HUES48 (cell line): Measurements from ENCODE around the gene PREP.

ENCODE experiments used
- H3K27ac ChIP-seq: one replicate; pipeline ENCODE4 v1.7.0; 2013; ENCODE audit warnings: low read depth, low read length, inconsistent platforms
- H3K27me3 ChIP-seq: 2 replicates; pipeline ENCODE4 v1.6.1; 2013; ENCODE audit warnings: mild to moderate bottlenecking, low read length; ENCODE audit not compliant: control insufficient read depth, insufficient read depth
- H3K36me3 ChIP-seq: 2 replicates; pipeline ENCODE4 v1.6.1; 2013; ENCODE audit warnings: low read length; ENCODE audit not compliant: control insufficient read depth, insufficient read depth
- H3K4me1 ChIP-seq: 2 replicates; pipeline ENCODE4 v1.6.1; 2013; ENCODE audit warnings: mild to moderate bottlenecking, low read length; ENCODE audit not compliant: control insufficient read depth, insufficient read depth
- H3K4me3 ChIP-seq: 2 replicates; pipeline ENCODE4 v1.5.1; 2013; ENCODE audit warnings: mild to moderate bottlenecking, low read depth, low read length
- H3K9ac ChIP-seq: 2 replicates; pipeline ENCODE4 v1.6.1; 2013; ENCODE audit warnings: mild to moderate bottlenecking, low read depth, low read length, moderate library complexity
- H3K9me3 ChIP-seq: 2 replicates; pipeline ENCODE4 v1.6.1; 2013; ENCODE audit warnings: low read length; ENCODE audit not compliant: control insufficient read depth, insufficient read depth

Gene PREP

GRCh38 chr6:105270511-105270910, 132.4 kb downstream of the PREP start:
- Histone ChIP-seq H3K36me3 (peaks cover 3% of the 10 kb centered on the region; the same call in 1 of the 2 replicates), H3K9me3 (no peaks in the 10 kb centered on the region), H3K4me3 (no peak overlapping the region), H3K27me3 (no peaks in the 10 kb centered on the region), H3K9ac (no peak overlapping the region), H3K27ac (no peak overlapping the region), H3K4me1 (peaks cover 12% of the 10 kb centered on the region)

DNA sequence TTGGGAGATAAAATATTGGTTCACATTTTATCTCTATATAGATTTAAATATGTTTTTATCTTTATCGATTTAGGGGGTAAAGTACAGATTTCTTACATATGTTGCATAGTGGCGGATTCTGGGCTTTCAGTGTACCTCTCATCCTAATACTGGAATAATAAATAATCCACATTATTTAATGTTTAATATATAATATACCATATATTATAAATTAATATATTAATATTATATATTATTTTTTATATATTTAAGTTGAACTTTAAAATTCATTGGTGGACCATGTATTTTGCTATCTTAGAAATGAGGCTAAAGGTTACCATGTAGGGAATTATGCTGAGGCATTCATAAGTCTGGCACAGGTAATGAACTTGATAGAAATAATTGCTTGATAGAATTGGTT, 133.5 kb downstream of the PREP start:
- Histone ChIP-seq H3K4me3 (no peak overlapping the region), H3K9me3 (no peaks in the 10 kb centered on the region), H3K4me1 (peaks cover 12% of the 10 kb centered on the region), H3K27ac (no peak overlapping the region), H3K27me3 (no peaks in the 10 kb centered on the region), H3K36me3 (no peaks in the 10 kb centered on the region), H3K9ac (no peak overlapping the region)

GRCh38 chr6:105263685-105264610, 138.9 kb downstream of the PREP start:
- Histone ChIP-seq H3K27me3 (no peaks in the 10 kb centered on the region), H3K4me1 (peaks cover 11% of the 10 kb centered on the region), H3K9ac (no peak overlapping the region), H3K4me3 (no peak overlapping the region), H3K9me3 (no peaks in the 10 kb centered on the region), H3K36me3 (no peaks in the 10 kb centered on the region), H3K27ac (no peak overlapping the region)

DNA sequence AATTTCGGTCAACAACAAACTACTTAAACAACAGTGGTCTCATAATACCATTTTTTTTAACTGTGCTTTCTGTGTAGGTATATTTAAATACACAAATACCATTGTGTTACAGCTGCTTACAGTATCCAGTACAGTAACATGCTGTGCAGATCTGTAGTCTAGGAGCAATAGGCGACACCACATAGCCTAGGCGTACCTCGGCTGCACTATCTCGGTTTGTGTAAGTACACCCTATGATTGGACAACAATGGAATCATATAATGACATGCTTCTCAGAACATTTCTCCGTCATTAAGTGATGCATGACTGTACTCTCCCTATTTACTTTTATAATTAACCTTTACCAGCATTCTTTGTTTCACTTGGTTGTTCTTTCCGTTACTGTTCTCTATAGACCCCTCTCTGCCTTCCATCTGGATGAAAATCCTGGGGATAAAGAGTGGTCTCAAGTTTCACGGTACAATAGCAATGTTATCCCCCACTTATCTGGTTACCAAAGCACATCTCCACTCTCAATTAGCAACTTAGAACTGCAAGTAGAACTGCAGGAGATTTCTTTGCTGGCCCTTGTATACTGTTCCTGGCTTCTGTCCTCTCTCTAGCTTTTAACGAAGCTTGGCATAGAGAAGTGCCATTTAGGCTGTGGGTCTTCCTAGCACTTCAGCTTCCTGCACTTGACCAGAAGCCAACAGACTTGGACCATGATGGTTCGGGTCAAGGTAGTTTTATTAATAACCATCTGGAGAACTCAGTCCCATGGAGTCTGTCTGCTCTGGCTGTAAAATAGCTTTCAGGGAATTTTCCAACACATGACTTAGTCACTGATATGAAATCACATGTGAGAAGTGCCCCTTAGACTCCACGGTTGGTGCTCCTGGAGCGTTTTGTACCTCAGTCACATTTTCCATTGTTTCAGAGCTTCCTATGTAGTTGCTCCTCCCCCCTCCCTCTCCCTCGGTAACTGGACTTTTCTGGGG, 142.7 kb downstream of the PREP start:
- Histone ChIP-seq H3K9ac (no peak overlapping the region), H3K27me3 (no peaks in the 10 kb centered on the region)

GRCh38 chr6:105258816-105259215, 144.1 kb downstream of the PREP start:
- Histone ChIP-seq H3K4me1 (peaks cover 28% of the 10 kb centered on the region), H3K4me3 (no peak overlapping the region), H3K36me3 (no peaks in the 10 kb centered on the region), H3K27ac (no peak overlapping the region), H3K9ac (no peak overlapping the region), H3K27me3 (no peaks in the 10 kb centered on the region), H3K9me3 (no peaks in the 10 kb centered on the region)

More for the DNA sequence above, 142.7 kb downstream of the PREP start:
- H3K4me1 ChIP-seq, result peaks cover 28% of the 10 kb centered on the region
- no peak overlapping the region for H3K4me3 ChIP-seq
- no peaks in the 10 kb centered on the region for H3K9me3 ChIP-seq
- H3K27ac ChIP-seq, result no peak overlapping the region
- no peaks in the 10 kb centered on the region for H3K36me3 ChIP-seq

- H3K27ac ChIP-seq, result no peak overlapping the region
- H3K36me3 ChIP-seq, result no peaks in the 10 kb centered on the region
- H3K9ac ChIP-seq, result no peak overlapping the region
- H3K4me3 ChIP-seq, result no peak overlapping the region
- H3K27me3 ChIP-seq, result no peaks in the 10 kb centered on the region
- peaks cover 28% of the 10 kb centered on the region for H3K4me1 ChIP-seq
- H3K9me3 ChIP-seq, result no peaks in the 10 kb centered on the region
These were observed 145.5 kb downstream of the PREP start for GRCh38 chr6:105257340-105257739.

DNA sequence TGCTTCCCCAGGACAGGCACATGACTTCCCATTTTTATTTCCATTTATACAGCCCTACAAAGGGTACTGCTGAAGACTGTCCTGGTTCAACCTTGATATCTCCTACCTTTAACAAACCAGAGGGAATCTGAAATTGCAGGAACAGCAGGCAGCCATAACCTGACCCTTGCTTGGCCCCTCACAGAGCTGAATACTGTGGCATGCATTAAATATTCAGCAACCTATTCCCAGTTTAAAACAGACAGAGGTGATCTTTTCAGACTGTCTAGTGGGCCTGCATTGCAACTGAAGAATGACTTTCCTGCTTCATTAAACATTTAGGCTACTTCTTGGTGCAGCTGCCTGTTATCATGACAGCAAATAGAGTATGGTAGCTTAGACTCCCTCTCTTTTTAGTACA, 146.3 kb downstream of the PREP start:
- no peak overlapping the region for H3K4me3 ChIP-seq
- H3K9ac ChIP-seq, result no peak overlapping the region
- H3K36me3 ChIP-seq, result no peaks in the 10 kb centered on the region
- H3K4me1 ChIP-seq, result peaks cover 28% of the 10 kb centered on the region
- no peaks in the 10 kb centered on the region for H3K9me3 ChIP-seq
- H3K27ac ChIP-seq, result no peak overlapping the region
- H3K27me3 ChIP-seq, result no peaks in the 10 kb centered on the region

DNA sequence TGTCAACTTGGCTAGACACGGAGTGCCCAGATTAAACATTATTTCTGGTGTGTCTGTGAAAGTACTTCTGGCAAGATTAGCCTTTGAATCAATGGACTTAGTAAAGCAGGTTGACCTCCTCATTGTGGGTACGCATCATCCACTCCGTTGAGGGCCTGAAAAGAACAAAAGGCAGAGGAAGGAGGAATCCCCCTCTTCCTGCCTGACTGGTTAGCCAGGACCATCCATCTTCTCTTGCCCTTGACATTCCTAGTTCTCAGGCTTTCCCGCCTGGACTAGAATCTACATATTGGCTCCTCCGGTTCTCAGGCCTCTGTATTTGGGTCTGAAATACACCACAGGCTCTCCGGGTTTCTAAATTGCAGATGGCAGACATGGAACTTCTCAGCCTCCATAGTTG, 149.1 kb downstream of the PREP start:
- no peak overlapping the region for H3K27ac ChIP-seq
- H3K9ac ChIP-seq, result no peak overlapping the region
- peaks cover 17% of the 10 kb centered on the region for H3K4me1 ChIP-seq
- H3K27me3 ChIP-seq, result no peaks in the 10 kb centered on the region
- H3K36me3 ChIP-seq, result no peaks in the 10 kb centered on the region
- H3K9me3 ChIP-seq, result no peaks in the 10 kb centered on the region
- no peak overlapping the region for H3K4me3 ChIP-seq

- Histone ChIP-seq H3K27ac (no peak overlapping the region), H3K4me3 (no peak overlapping the region), H3K27me3 (no peaks in the 10 kb centered on the region)
These were observed 151.2 kb downstream of the PREP start for GRCh38 chr6:105251689-105252088.

DNA sequence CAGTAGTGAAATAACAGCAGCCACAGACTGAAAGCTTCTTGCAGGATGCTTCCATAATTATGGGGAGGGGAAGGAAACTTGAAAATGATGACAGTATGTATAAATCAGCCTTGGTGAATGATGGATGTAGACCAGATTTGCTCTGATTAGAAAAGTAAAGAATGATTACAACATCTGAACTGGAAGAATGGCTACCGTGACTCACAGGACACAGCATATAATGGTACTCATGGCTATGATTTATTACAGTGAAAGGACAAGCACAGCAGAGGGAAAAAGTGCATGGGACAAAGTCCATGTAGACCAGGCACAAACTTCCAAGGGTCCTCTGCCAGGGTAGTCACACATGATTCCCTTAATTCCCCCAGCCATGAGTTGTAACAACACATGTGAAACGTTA, 152.3 kb downstream of the PREP start:
- Histone ChIP-seq H3K9me3 (no peaks in the 10 kb centered on the region), H3K27ac (no peak overlapping the region), H3K36me3 (no peaks in the 10 kb centered on the region), H3K4me3 (no peak overlapping the region), H3K9ac (no peak overlapping the region), H3K27me3 (no peaks in the 10 kb centered on the region), H3K4me1 (no peaks in the 10 kb centered on the region)

More at GRCh38 chr6:105251689-105252088, 151.2 kb downstream of the PREP start:
- Histone ChIP-seq H3K9me3 (no peaks in the 10 kb centered on the region), H3K9ac (no peak overlapping the region), H3K4me1 (peaks cover 6% of the 10 kb centered on the region), H3K36me3 (no peaks in the 10 kb centered on the region)

- Histone ChIP-seq H3K36me3 (no peaks in the 10 kb centered on the region), H3K9ac (no peak overlapping the region), H3K27ac (no peak overlapping the region), H3K27me3 (no peaks in the 10 kb centered on the region), H3K9me3 (peaks cover 6% of the 10 kb centered on the region), H3K4me1 (no peaks in the 10 kb centered on the region), H3K4me3 (no peak overlapping the region)
These were observed 159.4 kb downstream of the PREP start for GRCh38 chr6:105243487-105243886.
